Gastroesophageal sphincter (tissue), 3 donors: ENCODE data around the gene PLG.
"Not testable (repeated sequence)": the region's sequence is repeated elsewhere in the genome, so short reads cannot be mapped to it uniquely, and the experiment has no call there.

ENCODE experiments used
- CTCF ChIP-seq, 4 experiments: fragments of 200-600 bp in 2 of 4; fragments of 450-650 bp in 2 of 4; sonication (generic) in 1 of 4; IDR thresholded peaks; one replicate each; pipeline ENCODE4 v1.5.1; 2017 to 2019; ENCODE audit warnings: antibody characterized with exemption in 4 of 4, mild to moderate bottlenecking in 2 of 4, moderate library complexity in 2 of 4
- EP300 ChIP-seq: sonication (generic); formaldehyde crosslinking; IDR thresholded peaks from one replicate; pipeline ENCODE4 v1.6.1; 2017; ENCODE audit warnings: antibody characterized with exemption, mild to moderate bottlenecking
- POLR2A ChIP-seq, 2 donors: fragments of 450-650 bp; IDR thresholded peaks; one replicate each; pipeline ENCODE4 v1.6.1; 2017; ENCODE audit warnings: antibody characterized with exemption in 2 of 2, mild to moderate bottlenecking in 2 of 2, moderate library complexity in 1 of 2
- POLR2AphosphoS5 ChIP-seq: sonication (generic); formaldehyde crosslinking; IDR thresholded peaks from one replicate; pipeline ENCODE4 v1.6.1; 2017; ENCODE audit warnings: antibody characterized with exemption

- TF ChIP-seq EP300; POLR2A (IDR thresholded peaks at IDR 0.05); CTCF (IDR thresholded peaks at IDR 0.05); POLR2AphosphoS5: not testable (repeated sequence)
These were observed at the start of gene PLG for GRCh38 chr6:160701918-160702680.
